ENCODE results near the gene SPAAR. TPM values are rescaled to one million over a fixed set of nuclear protein-coding genes. Genes with fewer than 3 reads are reported as not detected.

The SPAAR gene
- total RNA-seq, 1 experiment from 2014 or later = not detected

- H3K79me2 ChIP-seq (ENCODE audit: insufficient read depth, low read length) = no peaks in the 10 kb centered on the region
- H3K36me3 ChIP-seq (ENCODE audit: control insufficient read depth in 1 of 2, insufficient read depth in 2 of 2, low read length in 2 of 2) = no peaks in the 10 kb centered on the region
- no peaks in the 10 kb centered on the region for H4K20me1 ChIP-seq (ENCODE audit: insufficient read depth)
- no peak overlapping the region for H3K4me3 ChIP-seq (replicated peaks in 1 of 2; ENCODE audit: low read depth in 1 of 2, low read length in 2 of 2)
- POLR2A ChIA-PET = no interaction called here
- intact Hi-C loops (cut with micrococcal nuclease) = no loop called here
- ATAC-seq = no peak
- CTCF ChIA-PET = interaction anchor here (1.0 kb wide), 1 partner anchor 35 kb away, joined by 3 read pairs; no protein-coding TSS in a partner anchor
- H2AFZ ChIP-seq (ENCODE audit: low read depth, low read length, poor library complexity, severe bottlenecking) = peak overlapping the region; percentile 5
- BruUV-seq (replicated peaks) = no TSS peak
- no peaks in the 10 kb centered on the region for H3K9me2 ChIP-seq (ENCODE audit: insufficient read depth)
- RAD21 ChIA-PET (ENCODE audit: low non-redundant PET in 1 of 2, low total read pairs in 2 of 2, uncharacterized antibody in 2 of 2, unreplicated experiment in 2 of 2) = no interaction called here
- no peaks in the 10 kb centered on the region for H3K9me3 ChIP-seq (ENCODE audit: control insufficient read depth in 1 of 2, insufficient read depth in 1 of 2, low read depth in 1 of 2, low read length in 2 of 2)
- DNase-seq (ENCODE audit: low read depth, low spot score) = no peak
- no peak overlapping the region for H3K4me2 ChIP-seq (ENCODE audit: low read length)
- no peak for TF ChIP-seq SP1 (IDR thresholded peaks at IDR 0.05; ENCODE audit: low read depth)
- no peak for TF ChIP-seq CBX3 (IDR thresholded peaks at IDR 0.05; ENCODE audit: low read depth)
- TF ChIP-seq SRF (IDR thresholded peaks at IDR 0.05; ENCODE audit: low read depth) = no peak
- no peak for TF ChIP-seq EZH2phosphoT487 (IDR thresholded peaks at IDR 0.05; ENCODE audit: borderline replicate concordance)
- TF ChIP-seq EZH2 (IDR thresholded peaks at IDR 0.05) = no peak
- no peak overlapping the region for H3K9ac ChIP-seq (ENCODE audit: low read length)
- H3K27ac ChIP-seq (ENCODE audit: low read depth, low read length) = no peak overlapping the region
- peaks cover 11 to 14% of the 10 kb centered on the region in 2 experiments for H3K4me1 ChIP-seq (ENCODE audit: control insufficient read depth in 1 of 2, insufficient read depth in 2 of 2, low read length in 2 of 2)
- no peaks in the 10 kb centered on the region for H3K27me3 ChIP-seq (ENCODE audit: insufficient read depth, low read length)
Observed at GRCh38 chr9:35919212-35920008, 10.1 kb downstream of the SPAAR start.

GRCh38 chr9:35920051-35920620 is 10.8 kb downstream of the SPAAR start:
- ChIA-PET CTCF (interaction anchor here (1.0 kb wide), 1 partner anchor 35 kb away, joined by 3 read pairs; no protein-coding TSS in a partner anchor), RAD21 (ENCODE audit: low non-redundant PET in 1 of 2, low total read pairs in 2 of 2, uncharacterized antibody in 2 of 2, unreplicated experiment in 2 of 2) (no interaction called here), POLR2A (no interaction called here)
- intact Hi-C loops (cut with micrococcal nuclease) = no loop called here
- Histone ChIP-seq H3K4me2 (ENCODE audit: low read length) (no peak overlapping the region), H3K79me2 (ENCODE audit: insufficient read depth, low read length) (no peaks in the 10 kb centered on the region), H2AFZ (ENCODE audit: low read depth, low read length, poor library complexity, severe bottlenecking) (peak overlapping the region; percentile 5), H3K9ac (ENCODE audit: low read length) (no peak overlapping the region), H3K4me3 (replicated peaks in 1 of 2; ENCODE audit: low read depth in 1 of 2, low read length in 2 of 2) (no peak overlapping the region), H3K27me3 (ENCODE audit: insufficient read depth, low read length) (no peaks in the 10 kb centered on the region), H3K27ac (ENCODE audit: low read depth, low read length) (no peak overlapping the region), H4K20me1 (ENCODE audit: insufficient read depth) (no peaks in the 10 kb centered on the region), H3K9me2 (ENCODE audit: insufficient read depth) (no peaks in the 10 kb centered on the region), H3K36me3 (ENCODE audit: control insufficient read depth in 1 of 2, insufficient read depth in 2 of 2, low read length in 2 of 2) (no peaks in the 10 kb centered on the region), H3K9me3 (ENCODE audit: control insufficient read depth in 1 of 2, insufficient read depth in 1 of 2, low read depth in 1 of 2, low read length in 2 of 2) (no peaks in the 10 kb centered on the region), H3K4me1 (ENCODE audit: control insufficient read depth in 1 of 2, insufficient read depth in 2 of 2, low read length in 2 of 2) (peaks cover 14 to 20% of the 10 kb centered on the region in 2 experiments)
- ATAC-seq (no peak), DNase-seq (ENCODE audit: low read depth, low spot score) (no peak)
- BruUV-seq (replicated peaks) = no TSS peak
- TF ChIP-seq SRF (IDR thresholded peaks at IDR 0.05; ENCODE audit: low read depth) = no peak
- no peak for TF ChIP-seq YY1 (IDR thresholded peaks at IDR 0.05; ENCODE audit: extremely low read depth, insufficient replicate concordance, low read depth, low read length)
- TF ChIP-seq MAX (IDR thresholded peaks at IDR 0.05) = no peak
- TF ChIP-seq EZH2 (IDR thresholded peaks at IDR 0.05) = no peak
- no peak for TF ChIP-seq POLR2A (IDR thresholded peaks at IDR 0.05; ENCODE audit: borderline replicate concordance, extremely low read depth, insufficient read depth, insufficient read length)
- no peak for TF ChIP-seq RAD21 (IDR thresholded peaks at IDR 0.05; ENCODE audit: low read depth)
- no peak for TF ChIP-seq SP1 (IDR thresholded peaks at IDR 0.05; ENCODE audit: low read depth)
- TF ChIP-seq ZBTB33 (IDR thresholded peaks at IDR 0.05; ENCODE audit: extremely low read depth, insufficient replicate concordance, low read length) = no peak
- no peak for TF ChIP-seq CBX3 (IDR thresholded peaks at IDR 0.05; ENCODE audit: low read depth)
- no peak for TF ChIP-seq REST (IDR thresholded peaks at IDR 0.05; ENCODE audit: low read depth)
- no peak for TF ChIP-seq CEBPB (IDR thresholded peaks at IDR 0.05; ENCODE audit: low read depth)
- TF ChIP-seq EGR1 (IDR thresholded peaks at IDR 0.05; ENCODE audit: low read depth) = no peak
